HepG2 (cell line): Measurements from ENCODE around the gene SUN5. TPM values are rescaled to one million over a fixed set of nuclear protein-coding genes. Genes with fewer than 3 reads are reported as not detected.

Experiments
- ARHGAP35 ChIP-seq: sonication (generic); formaldehyde crosslinking; IDR thresholded peaks from 2 replicates; pipeline ENCODE4 v1.9.0; 2022; ENCODE audit warnings: mild to moderate bottlenecking, inconsistent platforms, moderate library complexity, missing genetic modification reagents, borderline replicate concordance
- ARID2 ChIP-seq: sonication (generic); formaldehyde crosslinking; IDR thresholded peaks from 2 replicates; pipeline ENCODE4 v1.8.1; 2022; ENCODE audit warnings: mild to moderate bottlenecking, missing genetic modification reagents, borderline replicate concordance
- BCL6 ChIP-seq: IDR thresholded peaks from 2 replicates; pipeline ENCODE4 v1.6.1; 2016; ENCODE audit warnings: missing genetic modification reagents, missing compliant biosample characterization
- CCDC6 ChIP-seq: sonication (generic); formaldehyde crosslinking; IDR thresholded peaks from 2 replicates; pipeline ENCODE4 v1.8.1; 2022; ENCODE audit warnings: mild to moderate bottlenecking, missing genetic modification reagents, moderate library complexity
- CEBPG ChIP-seq: IDR thresholded peaks from 2 replicates; pipeline ENCODE4 v1.6.1; 2016
- EP300 ChIP-seq, 3 experiments: sonication (generic) in 1 of 3; formaldehyde crosslinking in 1 of 3; IDR thresholded peaks; 2 replicates each; pipeline versions ENCODE4 v1.5.1 to v1.6.1; 2011 to 2020; ENCODE audit warnings: low read depth in 2 of 3, low read length in 2 of 3, borderline replicate concordance in 1 of 3, improper control_type of control experiment in 1 of 3, mild to moderate bottlenecking in 1 of 3, missing genetic modification reagents in 1 of 3, moderate library complexity in 1 of 3
- FLYWCH1 ChIP-seq: sonication (generic); formaldehyde crosslinking; IDR thresholded peaks from 2 replicates; pipeline ENCODE4 v1.8.1; 2023; ENCODE audit warnings: mild to moderate bottlenecking, missing genetic modification reagents
- KDM2A ChIP-seq: sonication (generic); formaldehyde crosslinking; IDR thresholded peaks from 2 replicates; pipeline ENCODE4 v1.4.0; 2020; ENCODE audit warnings: low read depth, missing genetic modification reagents, borderline replicate concordance
- POLR2AphosphoS5 ChIP-seq: IDR thresholded peaks from 2 replicates; pipeline ENCODE4 v1.6.1; 2012; ENCODE audit warnings: low read depth, low read length
- PRDM10 ChIP-seq: sonication (generic); formaldehyde crosslinking; IDR thresholded peaks from 2 replicates; pipeline ENCODE4 v1.4.0; 2020; ENCODE audit warnings: low read depth, missing genetic modification reagents
- PREB ChIP-seq: sonication (generic); formaldehyde crosslinking; IDR thresholded peaks from 2 replicates; pipeline ENCODE4 v1.4.0; 2020; ENCODE audit warnings: missing genetic modification reagents
- SALL2 ChIP-seq: sonication (generic); formaldehyde crosslinking; IDR thresholded peaks from 2 replicates; pipeline ENCODE4 v1.8.1; 2023; ENCODE audit warnings: mild to moderate bottlenecking, missing genetic modification reagents, inconsistent platforms
- SCMH1 ChIP-seq: sonication (generic); formaldehyde crosslinking; IDR thresholded peaks from 2 replicates; pipeline ENCODE4 v1.9.0; 2021; ENCODE audit warnings: missing genetic modification reagents, mild to moderate bottlenecking, borderline replicate concordance
- SKI ChIP-seq: fragments of 450-650 bp; IDR thresholded peaks from one replicate; pipeline ENCODE4 v1.6.1; 2018; ENCODE audit warnings: mild to moderate bottlenecking; ENCODE audit not compliant: partially characterized antibody
- SMARCE1 ChIP-seq: fragments of 450-650 bp; IDR thresholded peaks from 2 replicates; pipeline ENCODE4 v1.6.1; 2017; ENCODE audit warnings: borderline replicate concordance
- SMYD3 ChIP-seq: sonication (generic); formaldehyde crosslinking; IDR thresholded peaks from 2 replicates; pipeline ENCODE4 v1.8.1; 2023; ENCODE audit warnings: mild to moderate bottlenecking, missing genetic modification reagents
- SNRNP70 ChIP-seq: fragments of 200-400 bp; formaldehyde crosslinking; IDR thresholded peaks from 2 replicates; pipeline ENCODE4 v1.6.1; 2017; ENCODE audit warnings: mild to moderate bottlenecking, low read depth, low read length, moderate library complexity
- TBP ChIP-seq: sonication (generic); formaldehyde crosslinking; IDR thresholded peaks from 2 replicates; pipeline ENCODE4 v1.5.0; 2020; ENCODE audit warnings: missing genetic modification reagents
- YY1 ChIP-seq: IDR thresholded peaks from 2 replicates; pipeline ENCODE4 v1.6.1; 2011; ENCODE audit warnings: low read length, low read depth, moderate library complexity, mild to moderate bottlenecking; ENCODE audit not compliant: insufficient read depth, insufficient replicate concordance
- ZNF276 ChIP-seq: sonication (generic); formaldehyde crosslinking; IDR thresholded peaks from 2 replicates; pipeline ENCODE4 v1.4.0; 2020; ENCODE audit warnings: mild to moderate bottlenecking, low read depth, missing genetic modification reagents
- ZNF496 ChIP-seq: sonication (generic); formaldehyde crosslinking; IDR thresholded peaks from 2 replicates; pipeline ENCODE4 v1.8.1; 2023; ENCODE audit warnings: mild to moderate bottlenecking, moderate library complexity, missing genetic modification reagents; ENCODE audit not compliant: insufficient replicate concordance
- ZSCAN21 ChIP-seq: sonication (generic); formaldehyde crosslinking; IDR thresholded peaks from 2 replicates; pipeline ENCODE4 v1.8.0; 2022; ENCODE audit warnings: mild to moderate bottlenecking, missing genetic modification reagents, moderate library complexity, borderline replicate concordance
- polyA plus RNA-seq, 8 experiments: library from polyadenylated mRNA; depleted of rRNA in 3 of 8; stranded (reverse) in 7 of 8; unstranded in 1 of 8; fragments of >200 nt; fragmentation: Illumina TruSeq in 4 of 8; extraction: Trizol in 4 of 8; gene quantifications; 2 replicates each; pipeline versions ENCODE4 v1.2.1 to v1.2.3, GENCODE V29; 2011 to 2016; ENCODE audit warnings: low read depth in 4 of 8, missing spikeins in 1 of 8, mixed read lengths in 1 of 8; ENCODE audit not compliant: insufficient read depth in 1 of 8
- total RNA-seq, 5 experiments: library from RNA; depleted of rRNA; stranded (reverse); fragments of >200 nt; fragmentation: Illumina TruSeq; extraction: Trizol; gene quantifications; 2 replicates each; pipeline ENCODE4 v1.2.3, GENCODE V29; 2016; ENCODE audit warnings: low read depth in 1 of 5

The SUN5 gene
- total and polyA plus RNA-seq, 2 of the 13 experiments (the other 11 are each of a cell fraction or from before 2014, with no cell fraction given), result not detected

- no peak for TF ChIP-seq SMARCE1
- no peak for TF ChIP-seq ARHGAP35 (CRISPR knock-in tag)
- TF ChIP-seq ARID2, result 0 out of 2 replicates have a peak, but pooled peaks have one; percentile 64
- no peak for TF ChIP-seq PREB (CRISPR knock-in tag)
- no peak for TF ChIP-seq ZSCAN21
- TF ChIP-seq FLYWCH1, result no peak
- TF ChIP-seq ZNF276 (CRISPR knock-in tag), result peak; percentile 29; the same call in 1 of the 2 replicates
- TF ChIP-seq EP300 (IDR thresholded peaks at IDR 0.05; ENCODE audit: low read depth in 2 of 2, low read length in 2 of 2), result peak in 1 of 2 experiments; percentile 9; a peak in 1 of 4 replicates
- TF ChIP-seq EP300 (CRISPR knock-in tag; IDR thresholded peaks at IDR 0.05; ENCODE audit: borderline replicate concordance), result no peak
- TF ChIP-seq CCDC6 (CRISPR knock-in tag), result no peak
- peak; percentile 80 for TF ChIP-seq KDM2A
- peak; percentile 74 for TF ChIP-seq POLR2AphosphoS5
- no peak for TF ChIP-seq TBP (CRISPR knock-in tag)
- TF ChIP-seq BCL6 (CRISPR knock-in tag), result 0 out of 2 replicates have a peak, but pooled peaks have one; percentile 16
- peak; percentile 15; the same call in 1 of the 2 replicates for TF ChIP-seq PRDM10
- 0 out of 2 replicates have a peak, but pooled peaks have one; percentile 16 for TF ChIP-seq SALL2 (CRISPR knock-in tag)
- TF ChIP-seq SMYD3, result peak; percentile 70; the same call in 1 of the 2 replicates
- no peak for TF ChIP-seq ZNF496
- TF ChIP-seq SCMH1, result no peak
- peak; percentile 73 for TF ChIP-seq CEBPG (CRISPR knock-in tag)
- no peak for TF ChIP-seq SKI
- TF ChIP-seq YY1, result peak; percentile 18
- TF ChIP-seq SNRNP70, result peak; percentile 87
Observed at GRCh38 chr20:33026072-33026778, 22.0 kb upstream of the SUN5 start (continued).
